ENCODE results near the gene ARHGEF1. TPM values are rescaled to one million over a fixed set of nuclear protein-coding genes. Genes with fewer than 3 reads are reported as not detected.

Gene ARHGEF1
- total RNA-seq, 2 donors from 2014 or later: 89.9 to 116 TPM

GRCh38 chr19:41897820-41898219, 14.8 kb downstream of the ARHGEF1 start:
- H3K9ac ChIP-seq (ENCODE audit: extremely low read depth, low read length, poor library complexity, severe bottlenecking): no peak overlapping the region
- H3K36me3 ChIP-seq (ENCODE audit: control insufficient read depth, insufficient read depth, low read length): peaks cover 50% of the 10 kb centered on the region
- no peak overlapping the region for H3K27ac ChIP-seq (ENCODE audit: low read depth, low read length)
- Mint-ChIP-seq H3K27me3 (ENCODE audit: insufficient read depth) (no peaks in the 10 kb centered on the region), H3K4me3 (no peak overlapping the region), H3K4me1 (no peaks in the 10 kb centered on the region), H3K9me3 (no peaks in the 10 kb centered on the region), H3K36me3 (ENCODE audit: low read depth) (peaks cover 49% of the 10 kb centered on the region), H3K27ac (no peak overlapping the region)
- no peak for DNase-seq
- no peak for TF ChIP-seq CTCF (conservative IDR thresholded peaks at IDR 0.05)
- H3K4me3 ChIP-seq (ENCODE audit: low read length): no peak overlapping the region
- WGBS, 2 experiments (ENCODE audit: insufficient coverage in 1 of 2, insufficient read length in 1 of 2): 94 to 95% methylated on average over 5 to 18 of the region's 24 CpGs
- H3K9me3 ChIP-seq (ENCODE audit: control insufficient read depth, low read length): no peaks in the 10 kb centered on the region
- no peaks in the 10 kb centered on the region for H3K27me3 ChIP-seq (ENCODE audit: control insufficient read depth, insufficient read depth, low read length, poor library complexity, severe bottlenecking)
- no peaks in the 10 kb centered on the region for H3K4me1 ChIP-seq (ENCODE audit: control insufficient read depth, insufficient read depth, low read length)

- no peak overlapping the region for H3K4me3 Mint-ChIP-seq
- H3K4me1 Mint-ChIP-seq: no peaks in the 10 kb centered on the region
- 95 to 100% methylated on average over 6 to 15 of the region's 15 CpGs for WGBS, 2 experiments (ENCODE audit: insufficient coverage in 1 of 2, insufficient read length in 1 of 2)
- no peak overlapping the region for H3K4me3 ChIP-seq (ENCODE audit: low read length)
- no peak overlapping the region for H3K9ac ChIP-seq (ENCODE audit: extremely low read depth, low read length, poor library complexity, severe bottlenecking)
- no peaks in the 10 kb centered on the region for H3K27me3 ChIP-seq (ENCODE audit: control insufficient read depth, insufficient read depth, low read length, poor library complexity, severe bottlenecking)
- no peaks in the 10 kb centered on the region for H3K9me3 ChIP-seq (ENCODE audit: control insufficient read depth, low read length)
- no peak overlapping the region for H3K27ac ChIP-seq (ENCODE audit: low read depth, low read length)
- H3K9me3 Mint-ChIP-seq: no peaks in the 10 kb centered on the region
- no peaks in the 10 kb centered on the region for H3K4me1 ChIP-seq (ENCODE audit: control insufficient read depth, insufficient read depth, low read length)
- DNase-seq: no peak
- no peak for TF ChIP-seq CTCF (conservative IDR thresholded peaks at IDR 0.05)
- peaks cover 53% of the 10 kb centered on the region for H3K36me3 Mint-ChIP-seq (ENCODE audit: low read depth)
- H3K27me3 Mint-ChIP-seq (ENCODE audit: insufficient read depth): no peaks in the 10 kb centered on the region
- H3K27ac Mint-ChIP-seq: no peak overlapping the region
- peaks cover 50% of the 10 kb centered on the region for H3K36me3 ChIP-seq (ENCODE audit: control insufficient read depth, insufficient read depth, low read length)
Measured at GRCh38 chr19:41898235-41898634, 15.3 kb downstream of the ARHGEF1 start.

- H3K36me3 ChIP-seq (ENCODE audit: control insufficient read depth, insufficient read depth, low read length): peaks cover 54% of the 10 kb centered on the region
- WGBS, 2 experiments (ENCODE audit: insufficient coverage in 1 of 2, insufficient read length in 1 of 2): 89 to 94% methylated on average over 11 to 21 of the region's 21 CpGs
Measured at GRCh38 chr19:41901707-41902360, 18.9 kb downstream of the ARHGEF1 start.

More at GRCh38 chr19:41901707-41902360, 18.9 kb downstream of the ARHGEF1 start:
- H3K36me3 Mint-ChIP-seq (ENCODE audit: low read depth): peaks cover 66% of the 10 kb centered on the region
- H3K9ac ChIP-seq (ENCODE audit: extremely low read depth, low read length, poor library complexity, severe bottlenecking): no peak overlapping the region
- H3K9me3 ChIP-seq (ENCODE audit: control insufficient read depth, low read length): no peaks in the 10 kb centered on the region
- no peak overlapping the region for H3K4me3 Mint-ChIP-seq
- H3K27me3 Mint-ChIP-seq (ENCODE audit: insufficient read depth): no peaks in the 10 kb centered on the region
- peaks cover 2% of the 10 kb centered on the region for H3K4me1 ChIP-seq (ENCODE audit: control insufficient read depth, insufficient read depth, low read length)
- no peak for DNase-seq
- H3K4me1 Mint-ChIP-seq: peaks cover 9% of the 10 kb centered on the region
- H3K27ac ChIP-seq (ENCODE audit: low read depth, low read length): no peak overlapping the region
- H3K27me3 ChIP-seq (ENCODE audit: control insufficient read depth, insufficient read depth, low read length, poor library complexity, severe bottlenecking): no peaks in the 10 kb centered on the region
- no peak overlapping the region for H3K27ac Mint-ChIP-seq
- no peaks in the 10 kb centered on the region for H3K9me3 Mint-ChIP-seq
- TF ChIP-seq CTCF (conservative IDR thresholded peaks at IDR 0.05): no peak
- no peak overlapping the region for H3K4me3 ChIP-seq (ENCODE audit: low read length)
